HEK293 (cell line): ENCODE results near the gene ITIH3.

Source experiments
- CTCF ChIA-PET: fragments of 350-600 bp; formaldehyde crosslinking; extraction: SDS; loops from one replicate; lab custom pipeline; 2021; ENCODE audit warnings: antibody characterized with exemption; lab: Yijun Ruan, JAX
- POLR2A ChIA-PET: fragments of 300-600 bp; formaldehyde crosslinking; extraction: SDS; loops from one replicate; lab custom pipeline; 2020; ENCODE audit warnings: antibody characterized with exemption, inconsistent platforms; lab: Yijun Ruan, JAX
- H3K27ac ChIP-seq: fragments of 200-500 bp; sonication (Bioruptor generic); 2 replicates; pipeline ENCODE4 v1.5.1; 2014; ENCODE audit warnings: low read depth, low read length, control low read depth, inconsistent platforms; ENCODE audit errors: extremely low read depth
- H3K36me3 ChIP-seq, 2 experiments: fragments of 200-500 bp in 1 of 2; sonication (Bioruptor generic) in 1 of 2; 1 replicate in 1 of 2; 2 replicates in 1 of 2; pipeline ENCODE4 v1.5.1; 2014 to 2017; ENCODE audit warnings: inconsistent platforms in 2 of 2, low read length in 2 of 2; ENCODE audit not compliant: control insufficient read depth in 2 of 2, insufficient read depth in 1 of 2
- H3K4me1 ChIP-seq: fragments of 200-500 bp; sonication (Bioruptor generic); 2 replicates; pipeline ENCODE4 v1.5.1; 2014; ENCODE audit warnings: mild to moderate bottlenecking, low read length, inconsistent platforms; ENCODE audit not compliant: control insufficient read depth, insufficient read depth
- H3K4me3 ChIP-seq: 2 replicates; pipeline ENCODE4 v1.5.1; 2011; ENCODE audit warnings: low read depth, mild to moderate bottlenecking, control low read depth, low read length, moderate library complexity
- H3K9me3 ChIP-seq: fragments of 200-500 bp; sonication (Bioruptor generic); 2 replicates; pipeline ENCODE4 v1.5.1; 2014; ENCODE audit warnings: low read depth, low read length, inconsistent platforms; ENCODE audit not compliant: control insufficient read depth, insufficient read depth
- SP2 ChIP-seq: fragments of 450-650 bp; formaldehyde crosslinking; IDR thresholded peaks from 2 replicates; pipeline ENCODE4 v1.5.1; 2016; ENCODE audit warnings: missing biosample characterization, missing genetic modification characterization
- ZFHX2 ChIP-seq: fragments of 450-650 bp; formaldehyde crosslinking; conservative IDR thresholded peaks from 2 replicates; pipeline ENCODE4 v1.5.1; 2016; ENCODE audit warnings: missing biosample characterization, missing genetic modification characterization
- ZNF114 ChIP-seq: fragments of 450-650 bp; formaldehyde crosslinking; IDR thresholded peaks from 2 replicates; pipeline ENCODE4 v1.5.0; 2017; ENCODE audit warnings: missing biosample characterization, missing genetic modification characterization
- ZNF157 ChIP-seq: fragments of 450-650 bp; formaldehyde crosslinking; IDR thresholded peaks from 2 replicates; pipeline ENCODE4 v1.5.1; 2016; ENCODE audit warnings: missing biosample characterization, missing genetic modification characterization
- ZNF202 ChIP-seq: fragments of 450-650 bp; formaldehyde crosslinking; IDR thresholded peaks from 2 replicates; pipeline ENCODE4 v1.5.1; 2016; ENCODE audit warnings: missing biosample characterization, missing genetic modification characterization, borderline replicate concordance
- ZNF292 ChIP-seq: fragments of 450-650 bp; formaldehyde crosslinking; IDR thresholded peaks from 2 replicates; pipeline ENCODE4 v1.5.1; 2016; ENCODE audit warnings: low read depth, missing biosample characterization, missing genetic modification characterization, borderline replicate concordance
- ZNF521 ChIP-seq: fragments of 450-650 bp; formaldehyde crosslinking; IDR thresholded peaks from 2 replicates; pipeline ENCODE4 v1.5.1; 2017; ENCODE audit warnings: missing biosample characterization, mild to moderate bottlenecking, missing genetic modification characterization
- ZNF544 ChIP-seq: fragments of 450-650 bp; formaldehyde crosslinking; IDR thresholded peaks from 2 replicates; pipeline ENCODE4 v1.5.0; 2017; ENCODE audit warnings: missing biosample characterization, missing genetic modification characterization
- ZNF549 ChIP-seq: fragments of 450-650 bp; IDR thresholded peaks from 2 replicates; pipeline ENCODE4 v1.5.1; 2018; ENCODE audit warnings: missing biosample characterization, missing genetic modification characterization, mild to moderate bottlenecking, inconsistent platforms, moderate library complexity
- ZNF561 ChIP-seq: fragments of 450-650 bp; IDR thresholded peaks from 2 replicates; pipeline ENCODE4 v1.5.1; 2018; ENCODE audit warnings: missing biosample characterization, missing genetic modification characterization, borderline replicate concordance
- ZNF600 ChIP-seq: fragments of 450-650 bp; formaldehyde crosslinking; IDR thresholded peaks from 2 replicates; pipeline ENCODE4 v1.5.1; 2016; ENCODE audit warnings: missing biosample characterization, missing genetic modification characterization
- ZNF621 ChIP-seq: fragments of 450-650 bp; formaldehyde crosslinking; IDR thresholded peaks from 2 replicates; pipeline ENCODE4 v1.5.1; 2017; ENCODE audit warnings: missing biosample characterization, missing genetic modification characterization
- ZNF624 ChIP-seq: fragments of 450-650 bp; formaldehyde crosslinking; IDR thresholded peaks from 2 replicates; pipeline ENCODE4 v1.5.1; 2017; ENCODE audit warnings: missing biosample characterization, missing genetic modification characterization
- ZNF629 ChIP-seq: fragments of 450-650 bp; formaldehyde crosslinking; IDR thresholded peaks from 2 replicates; pipeline ENCODE4 v1.5.1; 2017; ENCODE audit warnings: missing biosample characterization, missing genetic modification characterization
- ZNF654 ChIP-seq: fragments of 450-650 bp; formaldehyde crosslinking; IDR thresholded peaks from 2 replicates; pipeline ENCODE4 v1.5.1; 2016; ENCODE audit warnings: low read depth, missing biosample characterization, missing genetic modification characterization
- ZSCAN30 ChIP-seq: fragments of 450-650 bp; IDR thresholded peaks from 2 replicates; pipeline ENCODE4 v1.5.1; 2018; ENCODE audit warnings: missing biosample characterization, mild to moderate bottlenecking, missing genetic modification characterization, moderate library complexity
- ZXDB ChIP-seq: fragments of 450-650 bp; formaldehyde crosslinking; IDR thresholded peaks from 2 replicates; pipeline ENCODE4 v1.5.1; 2016; ENCODE audit warnings: missing biosample characterization, missing genetic modification characterization
- TF ChIP-seq, protein P1 (sequence below): fragments of 450-650 bp; formaldehyde crosslinking; IDR thresholded peaks from 2 replicates; pipeline ENCODE4 v1.5.1; 2016; ENCODE audit warnings: missing biosample characterization, missing genetic modification characterization
- TF ChIP-seq, protein P2 (sequence below): fragments of 450-650 bp; formaldehyde crosslinking; IDR thresholded peaks from 2 replicates; pipeline ENCODE4 v1.5.1; 2016; ENCODE audit warnings: missing biosample characterization, missing genetic modification characterization
- TF ChIP-seq, protein P3 (sequence below): fragments of 450-650 bp; IDR thresholded peaks from 2 replicates; pipeline ENCODE4 v1.5.1; 2018; ENCODE audit warnings: missing biosample characterization, mild to moderate bottlenecking, missing genetic modification characterization
- TF ChIP-seq, protein P4 (sequence below): fragments of 450-650 bp; formaldehyde crosslinking; IDR thresholded peaks from 2 replicates; pipeline ENCODE4 v1.5.1; 2016; ENCODE audit warnings: missing biosample characterization, missing genetic modification characterization
- TF ChIP-seq, protein P5 (sequence below): fragments of 450-650 bp; formaldehyde crosslinking; IDR thresholded peaks from 2 replicates; pipeline ENCODE4 v1.5.1; 2017; ENCODE audit warnings: missing biosample characterization, mild to moderate bottlenecking, missing genetic modification characterization, moderate library complexity

The ITIH3 gene

DNA sequence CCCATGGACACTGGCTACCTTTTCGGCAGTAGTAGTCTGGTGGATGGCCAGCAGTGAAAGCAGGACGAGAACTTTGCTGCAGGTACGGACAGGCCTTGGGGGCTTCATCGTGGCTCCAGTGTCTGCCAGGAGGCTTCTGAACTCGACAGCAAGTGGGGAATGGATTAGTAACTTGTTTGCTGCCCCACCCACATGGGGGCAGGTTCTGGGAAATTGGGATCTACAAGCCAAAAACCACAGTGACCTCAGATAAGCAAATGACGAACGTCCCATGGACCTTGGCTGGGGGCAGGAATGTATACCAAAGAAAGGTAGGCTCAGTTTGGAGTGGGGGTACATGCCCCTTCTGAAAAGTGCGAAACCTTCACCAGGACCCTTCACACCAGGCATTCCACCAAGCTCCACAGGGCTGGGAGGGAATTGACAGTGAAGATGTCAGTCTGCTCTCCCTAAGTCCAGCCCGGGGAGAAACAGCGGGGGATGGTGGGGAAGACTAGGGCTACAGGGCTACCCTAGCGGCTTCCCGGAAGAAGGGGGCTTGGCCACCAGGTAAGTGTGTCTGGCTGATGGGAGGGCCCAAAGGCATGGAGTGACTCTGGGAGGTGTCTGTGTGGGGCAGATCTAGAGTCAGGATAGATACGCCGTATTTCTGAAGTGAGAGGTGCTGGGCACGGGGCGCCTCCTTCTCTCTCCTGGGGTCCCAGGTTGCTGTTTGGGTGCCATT is 36.1 kb downstream of the ITIH3 start, which contains the start of gene ITIH4:
Gene ITIH4, minus strand, starts transcription at position 138 of the 724 bp plus-strand sequence. Its CDS starts 30 bp downstream, at position 108.
- Histone ChIP-seq H3K4me3 (no peak within 1 kb of the TSS), H3K4me1 (peaks cover 12% of the 10 kb centered on the region; the same call in 1 of the 2 replicates), H3K27ac (no peak within 1 kb of the TSS), H3K9me3 (no peaks in the 10 kb centered on the region), H3K36me3 (peaks cover 0 to 5% of the 10 kb centered on the region in 2 experiments; a peak in 1 of 3 replicates)
- ChIA-PET CTCF (interaction anchor here (0.6 to 0.8 kb wide), 2 partner anchors 9 to 30 kb away, joined by 3 to 4 read pairs; no protein-coding TSS in a partner anchor), POLR2A (interaction anchor here (0.5 kb wide), 1 partner anchor 156 kb away, joined by 3 read pairs; no protein-coding TSS in a partner anchor)
- TF ChIP-seq, protein P1, sequence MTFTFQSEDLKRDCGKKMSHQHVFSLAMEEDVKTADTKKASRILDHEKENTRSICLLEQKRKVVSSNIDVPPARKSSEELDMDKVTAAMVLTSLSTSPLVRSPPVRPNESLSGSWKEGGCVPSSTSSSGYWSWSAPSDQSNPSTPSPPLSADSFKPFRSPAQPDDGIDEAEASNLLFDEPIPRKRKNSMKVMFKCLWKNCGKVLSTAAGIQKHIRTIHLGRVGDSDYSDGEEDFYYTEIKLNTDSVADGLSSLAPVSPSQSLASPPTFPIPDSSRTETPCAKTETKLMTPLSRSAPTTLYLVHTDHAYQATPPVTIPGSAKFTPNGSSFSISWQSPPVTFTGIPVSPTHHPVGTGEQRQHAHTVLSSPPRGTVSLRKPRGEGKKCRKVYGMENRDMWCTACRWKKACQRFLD (tag by site-specific recombination) = no peak
- no peak for TF ChIP-seq ZNF157 (tag by site-specific recombination)
- TF ChIP-seq ZNF600 (tag by site-specific recombination) = peak; percentile 49; the same call in 1 of the 2 replicates
- TF ChIP-seq, protein P2, sequence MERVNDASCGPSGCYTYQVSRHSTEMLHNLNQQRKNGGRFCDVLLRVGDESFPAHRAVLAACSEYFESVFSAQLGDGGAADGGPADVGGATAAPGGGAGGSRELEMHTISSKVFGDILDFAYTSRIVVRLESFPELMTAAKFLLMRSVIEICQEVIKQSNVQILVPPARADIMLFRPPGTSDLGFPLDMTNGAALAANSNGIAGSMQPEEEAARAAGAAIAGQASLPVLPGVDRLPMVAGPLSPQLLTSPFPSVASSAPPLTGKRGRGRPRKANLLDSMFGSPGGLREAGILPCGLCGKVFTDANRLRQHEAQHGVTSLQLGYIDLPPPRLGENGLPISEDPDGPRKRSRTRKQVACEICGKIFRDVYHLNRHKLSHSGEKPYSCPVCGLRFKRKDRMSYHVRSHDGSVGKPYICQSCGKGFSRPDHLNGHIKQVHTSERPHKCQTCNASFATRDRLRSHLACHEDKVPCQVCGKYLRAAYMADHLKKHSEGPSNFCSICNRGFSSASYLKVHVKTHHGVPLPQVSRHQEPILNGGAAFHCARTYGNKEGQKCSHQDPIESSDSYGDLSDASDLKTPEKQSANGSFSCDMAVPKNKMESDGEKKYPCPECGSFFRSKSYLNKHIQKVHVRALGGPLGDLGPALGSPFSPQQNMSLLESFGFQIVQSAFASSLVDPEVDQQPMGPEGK = 0 out of 2 replicates have a peak, but pooled peaks have one; percentile 22
- TF ChIP-seq ZFHX2 (tag by site-specific recombination) = 0 out of 2 replicates have a peak, but pooled peaks have one; percentile 24
- TF ChIP-seq ZNF629 (tag by site-specific recombination) = 0 out of 2 replicates have a peak, but pooled peaks have one; percentile 14
- TF ChIP-seq SP2 (tag by site-specific recombination) = no peak

DNA sequence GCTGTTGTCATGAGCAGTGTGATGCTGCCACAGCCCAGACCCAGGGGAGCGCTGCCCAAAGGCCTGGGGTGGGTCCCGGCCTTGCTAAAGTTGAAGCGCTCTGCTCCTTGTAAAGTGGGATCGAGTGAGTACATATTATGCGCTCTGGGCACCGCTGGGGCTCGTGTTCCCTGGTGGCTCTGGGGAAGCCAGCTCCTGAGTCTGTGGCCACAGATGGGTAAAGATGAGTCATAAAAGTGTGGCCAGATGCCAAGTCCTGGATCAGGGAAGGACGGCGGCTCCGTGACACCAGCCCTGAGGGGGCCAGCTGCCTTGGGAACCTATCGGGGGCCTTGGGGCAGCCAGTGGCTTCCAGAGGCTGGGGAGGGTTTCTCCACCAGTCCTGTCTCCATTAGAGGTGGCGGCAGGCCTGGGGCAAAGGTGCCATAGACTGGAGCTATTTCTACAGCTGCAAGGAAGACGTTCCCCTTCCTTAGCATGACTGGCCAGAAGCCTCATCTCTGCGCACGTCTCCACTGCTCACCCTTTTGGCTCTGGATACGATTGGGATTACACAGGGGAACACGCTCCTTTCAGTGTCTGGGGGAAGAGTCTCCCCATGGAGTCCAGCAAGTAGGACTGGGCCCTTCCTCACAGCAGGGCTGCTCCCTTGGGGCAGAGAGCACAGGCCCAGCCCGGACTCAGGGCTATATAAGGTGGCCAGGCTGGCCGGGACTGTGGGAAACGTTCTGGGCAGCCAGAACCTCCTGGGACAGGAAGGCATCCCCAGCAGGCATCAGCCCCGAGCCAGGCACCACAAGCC is 37.1 kb downstream of the ITIH3 start:
- peaks cover 12% of the 10 kb centered on the region; the same call in 1 of the 2 replicates for H3K4me1 ChIP-seq
- POLR2A ChIA-PET = interaction anchor here (0.5 to 0.6 kb wide), 2 partner anchors 60 to 155 kb away, joined by 3 to 4 read pairs; no protein-coding TSS in a partner anchor
- H3K27ac ChIP-seq = no peak overlapping the region
- no peak overlapping the region for H3K4me3 ChIP-seq
- H3K9me3 ChIP-seq = no peaks in the 10 kb centered on the region
- H3K36me3 ChIP-seq = peaks cover 0 to 9% of the 10 kb centered on the region in 2 experiments; a peak in 1 of 3 replicates
- CTCF ChIA-PET = interaction anchor here (0.6 to 2.2 kb wide), 4 partner anchors 11 to 87 kb away, joined by 3 to 8 read pairs (median 4); no protein-coding TSS in a partner anchor
- no peak for TF ChIP-seq ZNF202
- TF ChIP-seq ZNF561 (tag by site-specific recombination) = no peak
- TF ChIP-seq ZNF624 (tag by site-specific recombination) = no peak
- TF ChIP-seq ZNF114 (tag by site-specific recombination) = no peak
- TF ChIP-seq ZSCAN30 (tag by site-specific recombination) = no peak
- no peak for TF ChIP-seq ZNF544
- TF ChIP-seq, protein P3, sequence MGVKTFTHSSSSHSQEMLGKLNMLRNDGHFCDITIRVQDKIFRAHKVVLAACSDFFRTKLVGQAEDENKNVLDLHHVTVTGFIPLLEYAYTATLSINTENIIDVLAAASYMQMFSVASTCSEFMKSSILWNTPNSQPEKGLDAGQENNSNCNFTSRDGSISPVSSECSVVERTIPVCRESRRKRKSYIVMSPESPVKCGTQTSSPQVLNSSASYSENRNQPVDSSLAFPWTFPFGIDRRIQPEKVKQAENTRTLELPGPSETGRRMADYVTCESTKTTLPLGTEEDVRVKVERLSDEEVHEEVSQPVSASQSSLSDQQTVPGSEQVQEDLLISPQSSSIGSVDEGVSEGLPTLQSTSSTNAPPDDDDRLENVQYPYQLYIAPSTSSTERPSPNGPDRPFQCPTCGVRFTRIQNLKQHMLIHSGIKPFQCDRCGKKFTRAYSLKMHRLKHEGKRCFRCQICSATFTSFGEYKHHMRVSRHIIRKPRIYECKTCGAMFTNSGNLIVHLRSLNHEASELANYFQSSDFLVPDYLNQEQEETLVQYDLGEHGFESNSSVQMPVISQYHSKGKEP (tag by site-specific recombination) = no peak
- no peak for TF ChIP-seq ZNF292 (tag by site-specific recombination)
- TF ChIP-seq ZNF549 (tag by site-specific recombination) = no peak
- TF ChIP-seq, protein P4, sequence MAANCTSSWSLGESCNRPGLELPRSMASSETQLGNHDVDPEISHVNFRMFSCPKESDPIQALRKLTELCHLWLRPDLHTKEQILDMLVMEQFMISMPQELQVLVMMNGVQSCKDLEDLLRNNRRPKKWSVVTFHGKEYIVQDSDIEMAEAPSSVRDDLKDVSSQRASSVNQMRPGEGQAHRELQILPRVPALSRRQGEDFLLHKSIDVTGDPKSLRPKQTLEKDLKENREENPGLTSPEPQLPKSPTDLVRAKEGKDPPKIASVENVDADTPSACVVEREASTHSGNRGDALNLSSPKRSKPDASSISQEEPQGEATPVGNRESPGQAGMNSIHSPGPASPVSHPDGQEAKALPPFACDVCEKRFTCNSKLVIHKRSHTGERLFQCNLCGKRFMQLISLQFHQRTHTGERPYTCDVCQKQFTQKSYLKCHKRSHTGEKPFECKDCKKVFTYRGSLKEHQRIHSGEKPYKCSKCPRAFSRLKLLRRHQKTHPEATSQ = no peak
- TF ChIP-seq ZNF521 (tag by site-specific recombination) = no peak
- TF ChIP-seq, protein P5, sequence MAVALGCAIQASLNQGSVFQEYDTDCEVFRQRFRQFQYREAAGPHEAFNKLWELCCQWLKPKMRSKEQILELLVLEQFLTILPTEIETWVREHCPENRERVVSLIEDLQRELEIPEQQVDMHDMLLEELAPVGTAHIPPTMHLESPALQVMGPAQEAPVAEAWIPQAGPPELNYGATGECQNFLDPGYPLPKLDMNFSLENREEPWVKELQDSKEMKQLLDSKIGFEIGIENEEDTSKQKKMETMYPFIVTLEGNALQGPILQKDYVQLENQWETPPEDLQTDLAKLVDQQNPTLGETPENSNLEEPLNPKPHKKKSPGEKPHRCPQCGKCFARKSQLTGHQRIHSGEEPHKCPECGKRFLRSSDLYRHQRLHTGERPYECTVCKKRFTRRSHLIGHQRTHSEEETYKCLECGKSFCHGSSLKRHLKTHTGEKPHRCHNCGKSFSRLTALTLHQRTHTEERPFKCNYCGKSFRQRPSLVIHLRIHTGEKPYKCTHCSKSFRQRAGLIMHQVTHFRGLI (tag by site-specific recombination) = no peak
- no peak for TF ChIP-seq ZNF654 (tag by site-specific recombination)
- TF ChIP-seq ZNF621 = no peak
- TF ChIP-seq ZXDB (tag by site-specific recombination) = no peak
